Head of caudate nucleus (tissue), 42 donors: ENCODE results near the gene SNN.

ENCODE experiments used
- DNase-seq, 42 donors: peaks; one replicate each; pipeline versions ENCODE4 v3.0.0 to v3.0.0-alpha.2; 2020 to 2021; ENCODE audit warnings: mixed read lengths in 7 of 42
- intact Hi-C: fragments of 100-400 bp; cut with DNase I; formaldehyde crosslinking; loops from one replicate; pipeline ENCODE4 v1.15.0; 2022

SNN gene

DNA sequence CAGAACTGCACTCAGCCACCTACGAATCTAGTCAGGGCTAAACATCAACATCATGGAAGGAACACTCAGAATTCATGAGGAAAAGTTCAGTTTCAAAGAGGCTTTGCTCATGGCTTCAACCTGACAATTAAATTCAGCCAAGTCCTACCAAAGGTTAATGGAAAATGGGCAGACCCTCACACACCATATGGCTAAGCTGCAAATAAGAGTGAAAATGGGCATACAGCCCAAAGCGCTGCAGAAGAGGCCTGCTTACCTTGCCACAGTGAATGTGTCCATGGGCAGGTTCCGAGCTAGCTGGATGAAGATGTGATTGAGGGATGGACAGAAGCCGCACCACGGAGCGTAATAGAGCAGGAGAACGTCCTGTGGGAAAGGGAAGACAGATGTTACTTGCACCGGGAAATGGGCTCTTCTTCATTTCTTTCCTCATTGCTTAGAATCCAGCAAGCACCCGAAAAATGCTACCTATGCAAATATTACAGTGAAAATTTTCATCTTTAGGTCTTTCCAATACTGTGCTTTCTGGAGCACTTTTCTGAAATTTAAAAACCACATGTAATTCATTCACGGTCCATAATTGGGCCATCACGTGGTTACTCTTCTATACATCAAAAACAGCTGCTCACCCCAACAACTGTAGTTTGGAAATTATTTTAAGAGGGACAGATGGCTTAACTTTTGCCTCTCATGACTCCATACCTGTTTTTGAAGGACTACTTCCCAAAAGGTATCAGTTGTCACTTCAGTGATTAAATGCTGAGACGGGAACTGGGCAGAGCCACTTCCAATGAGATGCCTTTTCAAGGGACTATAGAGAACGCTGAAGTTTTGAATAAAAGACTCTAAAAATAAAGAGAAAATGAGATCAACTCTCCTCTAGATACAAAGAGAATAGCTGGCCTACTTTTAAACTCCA is 19.6 kb downstream of the SNN start:
- intact Hi-C loops = no loop called here

GRCh38 chr16:11688520-11688886 is 20.2 kb downstream of the SNN start:
- intact Hi-C loops = no loop called here

More for the DNA sequence above, 19.6 kb downstream of the SNN start:
- no peak for DNase-seq

DNA sequence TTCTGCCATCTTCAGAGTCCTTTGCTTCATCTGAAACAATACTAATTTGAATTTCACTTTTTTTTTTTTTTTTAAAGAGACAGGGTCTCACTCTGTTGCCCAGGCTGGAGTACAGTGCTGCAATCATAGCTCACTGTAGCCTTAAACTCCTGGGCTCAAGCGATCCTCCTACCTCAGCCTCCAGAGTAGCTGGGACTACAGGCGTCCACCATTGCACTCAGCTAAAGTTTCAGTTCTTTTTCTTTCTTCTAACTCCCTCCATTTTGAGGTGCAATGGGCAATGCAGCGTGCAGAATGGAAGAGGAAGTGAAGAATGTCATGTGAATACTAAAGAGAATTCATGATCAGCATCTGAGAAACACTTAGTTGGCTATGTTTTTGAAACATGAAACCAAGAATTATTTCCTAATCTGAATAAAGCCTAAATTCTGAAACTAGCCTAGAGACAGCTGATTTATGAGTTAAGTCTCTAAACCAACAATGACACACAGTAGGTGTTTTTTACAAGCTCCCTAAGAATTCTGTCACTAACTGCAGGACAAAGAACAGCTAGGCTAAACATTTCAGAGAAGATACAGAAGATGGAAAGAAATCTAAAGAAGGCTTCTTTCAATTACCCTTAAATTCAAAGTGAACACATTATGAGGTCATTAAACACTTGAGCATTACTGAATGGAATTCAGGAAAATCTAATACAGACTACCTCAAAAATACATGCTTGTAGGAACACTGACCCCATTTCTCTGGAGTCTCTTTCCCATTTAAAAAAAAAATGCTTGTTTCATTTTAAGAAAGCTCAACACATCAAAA is 21.0 kb downstream of the SNN start:
- no peak for DNase-seq
- intact Hi-C loops = no loop called here

More at GRCh38 chr16:11688520-11688886, 20.2 kb downstream of the SNN start:
- DNase-seq = no peak

DNA sequence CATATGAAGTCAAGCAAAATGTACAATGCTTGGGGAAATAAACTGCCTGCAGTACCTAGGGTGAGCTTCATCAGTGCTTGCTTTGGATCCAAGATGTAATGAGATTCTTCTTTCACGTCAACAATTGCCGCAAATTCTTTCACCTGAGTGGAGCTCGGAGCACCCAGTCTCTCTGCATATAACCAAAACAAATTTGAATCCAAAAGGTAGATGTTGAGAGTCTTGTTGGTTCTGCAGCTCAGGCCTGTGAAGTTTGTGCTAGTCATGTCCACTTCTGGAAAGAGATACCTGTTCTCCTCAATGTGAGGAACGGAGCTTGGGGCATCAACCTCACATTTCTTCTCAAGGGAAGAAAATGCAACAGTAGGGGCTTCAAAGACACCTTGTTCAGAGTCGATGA is 23.0 kb downstream of the SNN start:
- intact Hi-C loops = no loop called here
- DNase-seq = no peak

DNA sequence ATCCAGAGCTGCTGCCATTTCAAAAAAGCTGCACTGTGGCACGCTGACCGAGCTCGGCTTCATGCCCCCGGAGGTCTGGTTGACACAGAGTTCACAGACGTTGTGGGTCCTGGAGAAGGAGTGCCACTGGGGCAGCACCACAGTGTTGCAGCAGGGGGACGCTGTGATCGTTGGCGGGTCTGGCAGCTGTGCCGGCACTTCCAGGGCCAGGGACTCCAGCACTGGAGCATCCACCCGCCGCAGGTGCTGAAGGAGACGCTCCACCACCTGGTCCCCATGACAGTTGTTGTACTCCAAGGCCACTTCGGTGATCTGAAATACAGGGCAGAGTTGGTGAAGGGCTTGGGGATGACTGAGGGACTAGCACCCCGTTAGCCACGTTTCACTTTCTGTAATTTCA is 23.5 kb downstream of the SNN start:
- DNase-seq = no peak
- intact Hi-C loops = no loop called here

- no peak for DNase-seq
- intact Hi-C loops = no loop called here
These were observed 23.9 kb downstream of the SNN start for GRCh38 chr16:11692171-11692570.

GRCh38 chr16:11692651-11693050 is 24.4 kb downstream of the SNN start:
- DNase-seq = no peak
- intact Hi-C loops = no loop called here

DNA sequence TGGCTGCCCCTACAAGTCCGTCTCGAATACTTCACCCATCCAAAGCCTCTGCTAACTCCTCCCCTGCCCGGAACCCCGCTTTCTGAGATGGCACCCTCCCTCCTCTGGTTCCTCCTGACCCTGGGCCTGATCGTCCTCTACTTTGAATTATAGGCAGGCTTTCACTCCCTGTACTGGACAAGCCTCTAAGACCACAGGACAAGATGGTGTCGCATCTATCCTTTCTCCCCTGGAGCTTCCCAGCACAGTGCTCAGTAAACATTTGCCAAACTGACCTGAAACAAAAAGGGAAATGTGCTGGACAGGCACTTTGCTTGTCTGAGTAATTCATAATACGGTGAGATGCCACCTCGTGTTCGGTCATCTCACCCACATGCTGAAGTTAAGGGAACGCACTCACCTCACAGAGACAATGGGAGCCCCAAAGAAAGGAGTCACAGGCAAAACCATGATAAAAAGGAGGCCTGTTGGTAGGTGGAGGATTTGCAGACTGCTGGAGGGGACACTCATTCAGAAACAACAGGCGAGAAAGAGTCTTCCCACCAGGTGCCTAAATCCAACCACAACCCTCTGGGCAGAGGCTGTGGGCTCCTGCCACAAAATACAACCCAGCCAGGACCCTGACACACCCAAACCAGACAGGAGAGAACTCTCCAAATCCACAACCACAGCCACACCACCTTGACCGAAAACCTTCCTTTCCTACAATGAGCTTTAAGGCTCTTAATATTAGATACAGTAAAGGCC is 28.2 kb downstream of the SNN start:
- intact Hi-C loops = no loop called here
- DNase-seq = no peak

DNA sequence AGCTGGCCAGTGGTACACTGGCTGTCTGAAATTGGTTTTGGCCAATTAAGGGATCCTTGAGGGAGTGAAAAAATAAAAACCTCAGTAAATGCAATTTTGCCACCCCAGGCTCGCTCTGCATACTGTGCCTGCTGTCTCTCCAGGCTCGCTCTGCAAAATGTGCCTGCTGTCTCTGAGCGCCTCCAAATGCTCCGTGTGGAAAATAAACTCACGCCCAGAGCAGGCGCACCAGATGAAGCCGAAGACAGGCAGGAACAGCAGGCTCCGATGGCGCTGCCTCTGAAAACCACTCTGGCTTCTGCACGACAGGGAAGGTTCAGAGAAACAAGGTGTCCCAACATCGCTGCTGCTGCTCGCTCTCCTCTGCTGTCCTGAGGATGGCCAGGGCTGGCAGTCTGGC is 29.1 kb downstream of the SNN start:
- DNase-seq = peak in 31 of 42 donors; percentile 22 to 86 (median 63)
- intact Hi-C loops = no loop called here

DNA sequence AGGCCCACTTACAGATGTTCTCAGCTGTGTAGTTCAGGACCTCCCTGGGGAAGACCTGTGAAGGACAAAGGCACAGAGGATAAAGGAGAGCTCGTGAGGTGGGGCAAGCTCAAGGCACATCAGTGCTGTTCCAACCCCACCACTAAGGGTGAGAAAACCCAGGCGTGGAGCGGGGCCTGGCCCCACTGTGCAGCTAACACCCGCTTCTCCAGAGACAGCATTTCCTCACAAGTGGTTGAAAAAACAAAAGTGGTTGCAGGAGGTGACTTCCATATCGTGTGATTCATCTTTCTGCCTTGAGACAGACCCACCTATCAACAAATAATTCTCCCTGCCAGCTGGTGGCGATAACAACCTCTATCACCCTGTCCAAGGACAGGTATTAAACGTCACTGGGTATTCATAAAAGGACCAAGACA is 30.0 kb downstream of the SNN start:
- intact Hi-C loops = no loop called here
- no peak for DNase-seq

DNA sequence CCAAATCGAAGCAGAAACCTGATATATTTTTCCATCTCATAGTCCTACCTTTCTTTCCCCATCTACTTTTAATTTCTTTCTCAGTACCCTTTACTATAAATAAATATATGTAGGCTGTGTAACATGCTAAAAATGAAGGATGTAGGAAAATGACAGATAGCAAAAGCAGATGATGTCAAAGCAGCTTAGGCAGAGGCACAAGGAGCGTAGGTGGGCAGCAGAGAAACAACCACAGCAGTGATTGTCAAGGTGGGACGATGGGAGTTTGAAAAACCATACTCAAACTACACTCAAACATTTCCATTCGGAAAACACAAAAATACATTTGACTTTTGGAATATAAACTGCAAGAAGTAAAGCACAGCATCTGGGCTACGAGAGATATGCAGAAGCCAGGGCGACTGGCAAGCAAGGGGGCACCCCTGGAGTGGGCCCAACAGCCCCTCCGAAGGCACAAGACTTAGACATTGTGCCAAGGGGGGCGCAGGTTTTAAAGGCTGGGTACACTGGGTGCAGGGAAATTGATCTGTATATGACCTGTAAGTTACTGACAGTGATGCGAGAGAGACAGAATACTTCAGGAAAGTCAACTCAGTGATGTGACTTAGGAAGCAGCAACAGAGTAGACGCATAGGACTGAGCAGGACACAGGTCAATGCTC is 31.1 kb downstream of the SNN start:
- intact Hi-C loops = no loop called here
- DNase-seq = peak in 18 of 42 donors; percentile 41 to 86 (median 60)

DNA sequence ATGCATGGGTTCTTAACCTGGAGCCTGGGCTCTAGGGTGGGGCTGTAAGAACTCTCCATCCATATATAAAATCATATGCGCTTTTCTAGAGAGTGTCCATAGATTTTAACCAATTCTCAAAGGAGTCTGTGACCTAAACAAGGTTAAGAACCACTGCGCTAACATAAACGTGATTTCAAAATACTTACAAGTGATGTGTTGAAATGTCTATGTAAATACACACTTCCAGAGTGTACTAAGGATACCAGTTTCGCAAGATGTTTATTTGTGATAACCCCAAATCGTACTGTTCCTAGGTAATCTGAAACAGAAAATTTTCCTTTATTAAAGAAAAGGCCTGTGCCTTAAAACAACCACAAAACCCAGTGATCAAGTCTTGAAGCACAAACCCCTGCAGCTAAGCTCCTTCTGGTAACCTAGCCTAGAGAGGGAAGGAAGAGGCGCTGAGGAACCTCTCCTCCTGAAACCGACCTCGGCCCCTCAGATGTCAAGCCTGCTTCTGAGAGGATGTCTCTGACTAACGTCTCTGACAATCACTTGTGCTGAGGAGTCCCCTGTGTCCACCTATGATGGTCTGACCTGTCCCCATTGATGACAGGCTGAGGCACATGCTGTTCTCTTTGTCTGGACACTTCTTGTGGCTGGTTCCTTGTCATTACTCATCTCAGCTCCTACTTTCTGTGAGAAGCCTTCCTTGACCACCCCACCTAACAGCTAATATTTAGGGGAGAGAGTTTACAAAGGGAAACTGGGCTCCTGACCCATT is 32.2 kb downstream of the SNN start:
- intact Hi-C loops = no loop called here
- no peak for DNase-seq

DNA sequence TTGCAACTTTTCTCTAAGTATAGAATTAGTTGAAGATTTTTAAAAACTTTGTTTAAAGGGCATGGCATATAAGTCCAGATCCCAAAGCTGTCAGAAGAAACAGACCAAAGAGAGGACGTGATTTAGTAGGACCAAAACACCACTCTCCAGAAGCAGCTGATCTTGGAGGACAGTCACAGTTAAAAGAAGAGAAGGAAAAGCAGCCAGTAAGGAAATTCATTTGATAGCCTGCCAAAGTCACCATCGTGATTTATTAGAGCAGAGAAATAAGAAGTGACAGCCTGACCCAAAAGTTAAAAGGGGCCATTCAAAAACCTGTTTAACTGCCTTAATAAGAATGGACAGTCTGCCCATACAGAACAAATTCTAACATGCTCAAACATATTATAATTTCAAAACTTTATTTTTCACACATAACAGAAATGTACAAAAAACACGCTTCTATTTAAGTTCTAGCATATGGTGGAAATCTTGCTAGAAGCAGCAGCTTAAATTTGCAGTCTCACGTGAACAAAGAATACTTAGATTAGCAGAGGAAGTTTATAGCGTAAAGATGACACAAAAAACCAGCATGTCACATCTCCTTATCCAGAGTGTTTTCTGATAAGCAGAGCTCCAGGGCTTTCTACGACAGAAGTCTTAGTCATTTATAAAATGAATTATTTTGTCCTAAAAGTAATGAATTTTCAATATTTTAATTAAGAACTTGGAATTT is 37.2 kb downstream of the SNN start:
- intact Hi-C loops = no loop called here
- DNase-seq = no peak

DNA sequence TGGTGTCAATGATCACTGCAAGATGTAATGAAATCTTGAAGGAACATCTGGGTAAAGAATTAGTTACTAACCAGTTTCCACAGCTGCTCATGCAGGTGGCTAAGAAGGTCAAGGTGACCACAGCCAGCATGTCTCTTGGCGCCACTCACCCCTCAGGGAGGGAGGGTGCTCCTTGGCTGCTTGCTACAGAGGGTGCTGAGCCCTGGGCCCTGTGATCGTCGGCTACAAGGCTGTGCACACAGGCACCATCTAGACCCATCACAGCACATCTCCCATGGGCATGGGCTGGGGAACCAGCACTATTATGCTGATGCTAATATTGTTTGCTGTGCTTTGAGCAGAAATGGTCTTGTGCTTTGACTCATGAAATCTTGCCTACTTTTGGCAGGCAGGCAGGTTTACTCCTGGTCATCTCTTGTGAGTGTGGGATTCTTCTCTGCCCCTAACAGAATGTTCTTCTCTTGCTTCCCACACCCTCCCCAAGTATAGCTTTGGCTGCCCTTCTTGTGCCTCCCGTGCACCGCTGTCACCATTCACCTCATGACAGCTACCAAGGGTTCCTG is 38.0 kb downstream of the SNN start:
- intact Hi-C loops = no loop called here
- peak in 6 of 42 donors; percentile 13 to 59 (median 32) for DNase-seq

GRCh38 chr16:11707679-11708197 is 39.5 kb downstream of the SNN start:
- intact Hi-C loops = no loop called here
- no peak for DNase-seq

DNA sequence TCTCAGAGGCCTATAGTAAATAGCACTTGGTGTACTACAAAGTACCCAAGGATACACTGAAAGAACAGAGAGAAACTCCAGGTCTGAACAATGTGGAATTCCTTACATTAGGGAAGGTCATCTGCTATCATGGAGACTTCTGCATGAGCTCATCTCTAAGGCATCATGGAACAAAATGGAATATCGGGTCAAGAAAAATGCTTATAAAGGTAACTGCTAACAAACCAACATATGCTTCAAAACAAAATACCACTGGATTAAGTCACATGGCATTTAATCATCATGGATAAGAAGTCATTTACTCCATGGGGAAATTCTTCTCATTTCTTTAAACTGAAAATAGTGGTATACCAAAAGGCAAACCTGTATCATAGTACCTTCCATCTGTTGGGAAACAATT is 40.2 kb downstream of the SNN start:
- no peak for DNase-seq
- intact Hi-C loops = no loop called here

DNA sequence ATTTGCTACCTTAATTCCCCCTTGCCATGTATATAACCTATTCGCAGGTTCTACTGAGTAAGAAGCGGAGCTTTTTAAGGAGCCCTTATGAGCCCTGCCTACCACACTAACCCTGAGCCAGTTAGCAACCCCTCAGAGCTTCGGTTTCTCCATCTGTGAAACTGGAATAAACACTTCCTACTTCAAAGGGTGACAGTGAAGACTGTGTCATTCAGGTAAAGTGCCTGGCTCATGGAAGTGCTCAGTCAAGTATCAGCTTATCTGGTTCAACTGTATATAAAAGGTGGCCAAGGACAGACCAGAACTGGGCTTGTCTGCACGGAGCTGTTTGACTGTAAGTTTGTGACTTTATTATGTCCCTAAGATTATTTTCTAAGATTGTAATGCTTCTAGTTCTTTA is 43.4 kb downstream of the SNN start:
- intact Hi-C loops = no loop called here

More for the DNA sequence above, 43.4 kb downstream of the SNN start:
- no peak for DNase-seq
